ENCODE data around the gene SLC12A8. TPM values are rescaled to one million over a fixed set of nuclear protein-coding genes. Genes with fewer than 3 reads are reported as not detected.

SLC12A8 gene
- total RNA-seq, 2 experiments from 2014 or later, result 1.1 to 1.6 TPM

DNA sequence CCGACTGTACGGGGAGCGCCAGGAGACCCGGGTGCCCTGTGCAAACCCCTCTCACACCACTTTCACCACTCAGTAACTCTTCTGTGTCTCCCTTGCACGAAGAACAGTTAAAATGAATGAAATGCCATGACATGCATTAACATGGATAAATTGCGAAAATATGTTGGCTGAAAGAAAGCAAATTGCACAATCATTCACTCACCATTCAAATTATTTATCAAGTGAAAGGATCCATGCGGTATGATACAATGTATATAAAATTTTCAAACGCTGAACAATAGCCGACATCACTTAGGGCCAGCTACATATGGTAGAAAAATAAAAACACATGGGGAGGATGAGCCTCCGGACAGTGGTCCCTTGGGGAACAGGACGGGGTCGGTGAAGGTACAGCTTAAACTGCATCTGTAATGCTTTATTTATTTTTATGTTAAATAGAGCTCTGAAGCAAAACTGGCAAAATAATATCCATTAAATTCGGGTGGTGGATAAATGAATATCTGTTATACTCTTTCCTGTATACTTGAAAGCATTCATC, 45.9 kb downstream of the SLC12A8 start:
- DNase-seq (no peak), ATAC-seq (no peak)
- Mint-ChIP-seq H3K36me3 (ENCODE audit: low read depth) (no peaks in the 10 kb centered on the region), H3K4me1 (ENCODE audit: low read depth) (peaks cover 4% of the 10 kb centered on the region), H3K4me3 (no peak overlapping the region), H3K9me3 (no peaks in the 10 kb centered on the region), H3K27ac (no peak overlapping the region), H3K27me3 (peaks cover 2% of the 10 kb centered on the region)
- intact Hi-C loops (cut with micrococcal nuclease), result no loop called here
- ChIA-PET CTCF (no interaction called here), POLR2A (interaction anchor here (0.7 to 1.0 kb wide), 3 partner anchors 9 to 34 kb away, joined by 3 read pairs; no protein-coding TSS in a partner anchor)
- TF ChIP-seq, protein P1, sequence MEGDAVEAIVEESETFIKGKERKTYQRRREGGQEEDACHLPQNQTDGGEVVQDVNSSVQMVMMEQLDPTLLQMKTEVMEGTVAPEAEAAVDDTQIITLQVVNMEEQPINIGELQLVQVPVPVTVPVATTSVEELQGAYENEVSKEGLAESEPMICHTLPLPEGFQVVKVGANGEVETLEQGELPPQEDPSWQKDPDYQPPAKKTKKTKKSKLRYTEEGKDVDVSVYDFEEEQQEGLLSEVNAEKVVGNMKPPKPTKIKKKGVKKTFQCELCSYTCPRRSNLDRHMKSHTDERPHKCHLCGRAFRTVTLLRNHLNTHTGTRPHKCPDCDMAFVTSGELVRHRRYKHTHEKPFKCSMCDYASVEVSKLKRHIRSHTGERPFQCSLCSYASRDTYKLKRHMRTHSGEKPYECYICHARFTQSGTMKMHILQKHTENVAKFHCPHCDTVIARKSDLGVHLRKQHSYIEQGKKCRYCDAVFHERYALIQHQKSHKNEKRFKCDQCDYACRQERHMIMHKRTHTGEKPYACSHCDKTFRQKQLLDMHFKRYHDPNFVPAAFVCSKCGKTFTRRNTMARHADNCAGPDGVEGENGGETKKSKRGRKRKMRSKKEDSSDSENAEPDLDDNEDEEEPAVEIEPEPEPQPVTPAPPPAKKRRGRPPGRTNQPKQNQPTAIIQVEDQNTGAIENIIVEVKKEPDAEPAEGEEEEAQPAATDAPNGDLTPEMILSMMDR (IDR thresholded peaks at IDR 0.05), result no peak

DNA sequence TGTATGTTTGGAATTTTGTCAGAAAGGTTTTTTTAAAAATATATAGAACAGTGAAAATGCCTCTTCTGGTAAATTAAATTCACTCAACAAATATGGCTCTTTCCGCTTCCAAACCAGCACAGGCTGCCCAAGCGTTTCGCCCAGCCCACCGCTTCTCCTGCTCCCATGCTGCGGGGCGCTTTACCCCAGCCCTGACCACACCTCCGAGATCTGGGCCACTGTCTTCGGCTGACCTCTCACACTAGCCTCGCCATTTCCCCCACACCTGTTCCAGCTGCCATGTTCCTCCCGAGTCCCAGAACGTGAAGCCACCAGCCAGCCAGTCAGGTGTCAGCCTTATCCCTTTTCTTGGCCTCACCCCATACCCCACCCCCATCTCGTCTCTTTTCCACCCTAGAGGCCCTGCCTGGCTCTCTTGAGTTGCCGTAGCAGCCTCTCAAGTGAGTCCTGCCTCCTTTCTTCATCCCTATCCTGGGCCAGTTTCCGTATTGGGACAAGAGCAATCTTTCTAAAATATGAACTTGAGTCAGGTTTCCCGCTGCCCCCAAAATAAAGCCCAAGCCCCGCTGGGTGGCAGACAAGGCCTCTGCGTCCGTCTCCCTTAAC, 46.5 kb downstream of the SLC12A8 start:
- Mint-ChIP-seq H3K4me3 (no peak overlapping the region), H3K4me1 (ENCODE audit: low read depth) (peaks cover 4% of the 10 kb centered on the region), H3K9me3 (no peaks in the 10 kb centered on the region), H3K36me3 (ENCODE audit: low read depth) (no peaks in the 10 kb centered on the region), H3K27me3 (peaks cover 2% of the 10 kb centered on the region), H3K27ac (no peak overlapping the region)
- DNase-seq, result no peak
- intact Hi-C loops (cut with micrococcal nuclease), result no loop called here
- TF ChIP-seq, protein P1 (IDR thresholded peaks at IDR 0.05), result no peak
- CTCF ChIA-PET, result no interaction called here
- POLR2A ChIA-PET, result interaction anchor here (0.8 to 1.0 kb wide), 2 partner anchors 8 to 34 kb away, joined by 3 read pairs; no protein-coding TSS in a partner anchor
- ATAC-seq, result no peak

DNA sequence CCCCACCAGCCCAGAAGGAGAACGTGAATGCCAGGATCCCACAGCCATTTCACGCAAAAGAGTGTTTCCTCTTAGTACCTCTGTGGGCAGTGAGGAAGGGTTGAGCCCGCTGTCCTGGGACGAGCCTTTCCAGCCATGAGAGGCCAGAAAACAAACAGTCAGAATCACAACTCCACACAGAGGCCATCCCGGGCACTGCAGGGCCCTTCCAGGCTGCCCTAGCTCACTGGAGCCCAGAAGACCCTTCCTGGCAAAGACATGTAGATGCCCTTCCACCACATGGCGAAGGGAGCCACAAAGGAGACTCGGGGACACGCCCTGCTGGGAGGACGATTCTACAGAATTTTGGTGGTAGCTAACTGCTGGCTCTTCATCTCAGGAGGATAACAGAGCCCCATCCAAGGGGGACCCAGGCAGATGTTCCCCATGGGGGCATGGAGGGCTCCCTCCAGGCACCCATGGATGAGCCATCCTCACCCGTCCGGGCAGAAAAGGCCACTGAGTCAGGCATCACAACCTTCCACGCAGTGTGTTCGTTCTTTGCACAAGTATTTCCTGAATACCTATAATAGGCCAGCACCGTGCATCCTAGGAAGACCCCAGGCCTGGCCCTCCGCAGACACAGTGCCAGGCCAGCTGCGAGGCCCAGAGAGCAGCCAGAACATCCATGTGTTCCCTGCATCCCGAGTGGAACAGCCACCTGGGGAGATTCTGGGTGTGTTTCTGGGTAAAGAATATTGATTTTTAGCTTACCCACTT, 47.2 kb downstream of the SLC12A8 start:
- Mint-ChIP-seq H3K36me3 (ENCODE audit: low read depth) (no peaks in the 10 kb centered on the region), H3K4me1 (ENCODE audit: low read depth) (peaks cover 4% of the 10 kb centered on the region), H3K4me3 (no peak overlapping the region), H3K9me3 (no peaks in the 10 kb centered on the region), H3K27ac (no peak overlapping the region), H3K27me3 (peaks cover 2% of the 10 kb centered on the region)
- TF ChIP-seq, protein P1 (IDR thresholded peaks at IDR 0.05), result peak; percentile 13
- POLR2A ChIA-PET, result no interaction called here
- intact Hi-C loops (cut with micrococcal nuclease), result no loop called here
- ATAC-seq (no peak), DNase-seq (no peak)
- CTCF ChIA-PET, result no interaction called here

DNA sequence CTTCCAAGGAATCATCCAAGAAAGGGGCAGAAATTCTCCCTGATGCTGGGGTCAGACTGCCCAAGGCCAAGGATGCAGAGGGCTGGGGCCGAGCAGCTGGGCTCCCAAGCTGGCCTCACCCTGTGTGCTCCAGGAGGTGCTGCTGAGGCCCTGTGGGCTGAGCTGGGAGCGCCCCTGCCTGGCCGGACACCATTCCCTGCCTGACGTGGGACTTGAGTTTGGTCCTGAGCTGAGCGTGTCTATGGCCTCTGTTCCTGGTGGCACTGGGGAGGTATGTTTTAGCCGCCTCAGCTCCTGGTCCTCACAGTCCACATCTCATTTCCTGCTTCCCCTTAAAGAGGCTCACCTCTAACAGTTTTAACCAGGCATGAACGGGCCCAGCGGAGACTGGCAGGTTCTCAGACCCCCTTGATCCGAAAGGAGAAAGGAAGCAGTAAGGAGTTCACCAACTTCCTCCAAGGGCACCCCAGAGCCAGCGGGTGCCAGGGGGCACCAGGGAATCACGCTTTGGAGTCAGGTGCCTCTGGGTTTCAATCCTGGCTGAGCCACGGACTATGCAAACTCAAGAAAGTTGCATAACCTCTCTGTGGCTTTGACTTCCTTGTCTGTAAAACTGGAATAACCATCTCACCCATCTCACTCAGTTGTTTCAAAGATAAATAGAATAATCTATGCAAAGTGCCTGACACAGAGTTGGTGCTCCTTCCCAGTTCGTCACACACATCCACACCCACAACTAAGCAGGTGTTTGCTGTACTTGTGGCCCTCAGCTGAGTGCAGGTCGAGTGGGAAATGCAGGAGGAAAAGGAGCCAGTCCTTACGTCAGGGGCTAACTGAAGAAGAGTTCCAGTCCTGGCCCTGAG, 48.6 kb downstream of the SLC12A8 start:
- TF ChIP-seq, protein P1 (IDR thresholded peaks at IDR 0.05), result no peak
- no peak overlapping the region for H3K27ac Mint-ChIP-seq
- ChIA-PET CTCF (interaction anchor here (1.4 kb wide), 1 partner anchor 10 kb away, joined by 3 read pairs; no protein-coding TSS in a partner anchor), POLR2A (no interaction called here)
- ATAC-seq (no peak), DNase-seq (no peak)
- H3K9me3 Mint-ChIP-seq, result no peaks in the 10 kb centered on the region
- H3K4me1 Mint-ChIP-seq (ENCODE audit: low read depth), result peaks cover 4% of the 10 kb centered on the region
- H3K36me3 Mint-ChIP-seq (ENCODE audit: low read depth), result no peaks in the 10 kb centered on the region
- H3K27me3 Mint-ChIP-seq, result peaks cover 2% of the 10 kb centered on the region
- intact Hi-C loops (cut with micrococcal nuclease), result no loop called here
- H3K4me3 Mint-ChIP-seq, result no peak overlapping the region
